Endodermal cell (in vitro differentiated cells): ENCODE measurements around the gene SORCS2. TPM values are rescaled to one million over a fixed set of nuclear protein-coding genes. Genes with fewer than 3 reads are reported as not detected.

Source experiments
- DNase-seq: peaks from one replicate; pipeline ENCODE4 v3.0.0-alpha.2; 2017
- H3K27ac ChIP-seq: 2 replicates; pipeline ENCODE4 v1.5.1; 2013; ENCODE audit warnings: mild to moderate bottlenecking, low read depth, low read length, moderate library complexity
- H3K27me3 ChIP-seq: 2 replicates; pipeline ENCODE4 v1.6.1; 2013; ENCODE audit warnings: mild to moderate bottlenecking, low read length, moderate library complexity; ENCODE audit not compliant: insufficient read depth, control insufficient read depth, poor library complexity, severe bottlenecking
- H3K36me3 ChIP-seq: 2 replicates; pipeline ENCODE4 v1.7.0; 2013; ENCODE audit warnings: mild to moderate bottlenecking, low read length, moderate library complexity; ENCODE audit not compliant: control insufficient read depth, insufficient read depth
- H3K4me1 ChIP-seq: one replicate; pipeline ENCODE4 v1.7.0; 2013; ENCODE audit warnings: low read length; ENCODE audit not compliant: control insufficient read depth, insufficient read depth
- H3K4me3 ChIP-seq: 2 replicates; pipeline ENCODE4 v1.5.1; 2013; ENCODE audit warnings: mild to moderate bottlenecking, low read length, moderate library complexity
- H3K9ac ChIP-seq: 2 replicates; pipeline ENCODE4 v1.6.1; 2013; ENCODE audit warnings: mild to moderate bottlenecking, low read length, moderate library complexity; ENCODE audit not compliant: poor library complexity, severe bottlenecking; ENCODE audit errors: extremely low read depth
- H3K9me3 ChIP-seq: 2 replicates; pipeline ENCODE4 v1.6.1; 2013; ENCODE audit warnings: mild to moderate bottlenecking, low read length, moderate library complexity; ENCODE audit not compliant: control insufficient read depth
- H3K27ac Mint-ChIP-seq: 2 replicates; pipeline ENCODE4 v1.8.0; 2020; ENCODE audit warnings: mixed read lengths
- H3K27me3 Mint-ChIP-seq: 2 replicates; pipeline ENCODE4 v1.8.0; 2021; ENCODE audit warnings: mild to moderate bottlenecking, mixed read lengths; ENCODE audit not compliant: insufficient read depth
- H3K36me3 Mint-ChIP-seq: 2 replicates; pipeline ENCODE4 v1.8.0; 2020; ENCODE audit warnings: low read depth, mixed read lengths
- H3K4me1 Mint-ChIP-seq: 2 replicates; pipeline ENCODE4 v1.8.0; 2020; ENCODE audit warnings: mixed read lengths
- H3K4me3 Mint-ChIP-seq: 2 replicates; pipeline ENCODE4 v1.8.0; 2020; ENCODE audit warnings: mild to moderate bottlenecking, moderate library complexity, mixed read lengths
- H3K9me3 Mint-ChIP-seq: 2 replicates; pipeline ENCODE4 v1.8.0; 2020; ENCODE audit warnings: mild to moderate bottlenecking, mixed read lengths
- CTCF ChIP-seq: fragments of 200-600 bp; sonication (generic); conservative IDR thresholded peaks from 2 replicates; pipeline ENCODE4 v1.5.0; 2021; ENCODE audit warnings: antibody characterized with exemption, mild to moderate bottlenecking
- WGBS, 2 experiments: methylation state at CpG; one replicate each; pipeline versions ENCODE4 v1.1.5 to v1.1.7; 2013; ENCODE audit warnings: missing lambda C conversion rate in 2 of 2, mixed read lengths in 1 of 2; ENCODE audit not compliant: insufficient coverage in 1 of 2, insufficient read length in 1 of 2; 5-methylcytosine and 5-hydroxymethylcytosine counted together
- total RNA-seq, 2 donors: library from RNA; stranded (reverse); fragmentation: NEBNext Ultra II Directional in 1 of 2; extraction: Animal tissue kit (Norgen Biotek cat#: 25700) in 1 of 2; gene quantifications; 2 replicates in 1 of 2; 3 replicates in 1 of 2; pipeline ENCODE4 v1.2.1, GENCODE V29; 2021

The SORCS2 gene
- total RNA-seq, 2 donors from 2014 or later = 1.4 to 1.9 TPM

DNA sequence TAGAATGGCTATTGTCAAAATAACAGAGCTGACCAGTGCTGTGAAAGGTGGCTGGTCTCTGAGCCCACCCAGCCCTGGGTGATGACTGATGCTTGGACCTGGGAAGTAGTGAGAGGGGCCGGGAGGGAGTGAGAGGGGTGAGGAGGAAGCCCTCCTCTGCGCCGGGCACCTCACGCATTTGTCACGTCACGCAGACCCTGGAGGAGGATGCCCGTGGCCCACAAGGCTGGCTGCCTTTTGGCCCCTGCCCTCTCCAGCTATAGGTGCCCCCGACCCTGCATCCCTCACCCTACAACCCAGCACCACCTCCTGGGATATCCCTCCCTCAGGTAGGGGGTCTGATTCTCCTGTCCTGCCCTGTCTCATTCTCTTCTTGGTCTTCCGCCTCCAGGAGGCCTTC lies 539.9 kb downstream of the SORCS2 start:
- H3K4me3 ChIP-seq = no peak overlapping the region
- no peaks in the 10 kb centered on the region for H3K36me3 Mint-ChIP-seq
- H3K9me3 Mint-ChIP-seq = no peaks in the 10 kb centered on the region
- H3K4me1 Mint-ChIP-seq = no peaks in the 10 kb centered on the region
- no peak overlapping the region for H3K27ac Mint-ChIP-seq
- no peaks in the 10 kb centered on the region for H3K27me3 Mint-ChIP-seq
- H3K9me3 ChIP-seq = no peaks in the 10 kb centered on the region
- H3K4me1 ChIP-seq = no peaks in the 10 kb centered on the region
- no peak overlapping the region for H3K9ac ChIP-seq
- WGBS, 2 experiments = 88 to 97% methylated on average over 7 to 9 of the region's 9 CpGs
- no peaks in the 10 kb centered on the region for H3K36me3 ChIP-seq
- H3K27me3 ChIP-seq = no peaks in the 10 kb centered on the region
- no peak overlapping the region for H3K27ac ChIP-seq
- no peak overlapping the region for H3K4me3 Mint-ChIP-seq
- DNase-seq = no peak
- TF ChIP-seq CTCF = no peak

DNA sequence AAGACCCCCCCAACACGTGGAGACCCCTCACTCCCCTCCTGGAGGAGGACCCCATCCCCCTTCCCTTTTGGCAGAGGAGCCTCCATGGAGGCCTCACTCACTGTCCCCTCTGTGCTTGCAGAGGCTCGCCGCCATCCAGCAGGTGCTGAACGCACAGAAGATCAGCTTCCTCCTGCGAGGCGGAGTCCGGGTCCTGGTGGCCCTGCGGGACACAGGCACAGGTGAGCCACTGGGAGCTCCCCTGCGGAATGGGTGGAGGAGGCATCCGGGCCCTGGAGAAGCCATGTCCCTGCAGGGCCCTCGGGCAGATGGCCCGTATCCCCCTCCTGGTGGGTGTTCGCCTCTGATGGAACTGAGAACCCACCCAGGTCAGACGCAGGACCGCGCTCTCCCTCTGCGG lies 540.9 kb downstream of the SORCS2 start:
- Mint-ChIP-seq H3K27me3 (no peaks in the 10 kb centered on the region), H3K27ac (no peak overlapping the region), H3K9me3 (no peaks in the 10 kb centered on the region), H3K36me3 (no peaks in the 10 kb centered on the region), H3K4me3 (no peak overlapping the region), H3K4me1 (no peaks in the 10 kb centered on the region)
- no peak overlapping the region for H3K27ac ChIP-seq
- no peaks in the 10 kb centered on the region for H3K4me1 ChIP-seq
- no peak overlapping the region for H3K9ac ChIP-seq
- no peak for TF ChIP-seq CTCF
- no peak for DNase-seq
- H3K36me3 ChIP-seq = no peaks in the 10 kb centered on the region
- H3K9me3 ChIP-seq = no peaks in the 10 kb centered on the region
- H3K27me3 ChIP-seq = no peaks in the 10 kb centered on the region
- 93 to 95% methylated on average over 12 to 17 of the region's 17 CpGs for WGBS, 2 experiments
- H3K4me3 ChIP-seq = no peak overlapping the region

GRCh38 chr4:7733801-7734650 lies 541.7 kb downstream of the SORCS2 start:
- Mint-ChIP-seq H3K9me3 (no peaks in the 10 kb centered on the region), H3K36me3 (no peaks in the 10 kb centered on the region), H3K27me3 (no peaks in the 10 kb centered on the region), H3K27ac (no peak overlapping the region), H3K4me3 (no peak overlapping the region), H3K4me1 (no peaks in the 10 kb centered on the region)
- no peaks in the 10 kb centered on the region for H3K4me1 ChIP-seq
- H3K9ac ChIP-seq = no peak overlapping the region
- no peak for TF ChIP-seq CTCF
- no peaks in the 10 kb centered on the region for H3K27me3 ChIP-seq
- WGBS, 2 experiments = 86 to 94% methylated on average over 6 to 26 of the region's 26 CpGs
- H3K9me3 ChIP-seq = no peaks in the 10 kb centered on the region
- no peaks in the 10 kb centered on the region for H3K36me3 ChIP-seq
- DNase-seq = no peak
- no peak overlapping the region for H3K27ac ChIP-seq
- no peak overlapping the region for H3K4me3 ChIP-seq
